ENCODE measurements around the gene NPDC1. TPM values are rescaled to one million over a fixed set of nuclear protein-coding genes. Genes with fewer than 3 reads are reported as not detected.

Gene NPDC1
- total RNA-seq, 2 experiments from 2014 or later, result 15.3 to 16.0 TPM

GRCh38 chr9:137029058-137029936 is 16.7 kb downstream of the NPDC1 start:
- H3K27ac ChIP-seq (ENCODE audit: low read depth in 1 of 2, low read length in 2 of 2), result peak overlapping the region in 1 of 2 donors; percentile 7
- Mint-ChIP-seq H3K9me3 (no peaks in the 10 kb centered on the region), H3K27me3 (no peaks in the 10 kb centered on the region), H3K4me1 (ENCODE audit: low read depth) (peaks cover 44% of the 10 kb centered on the region), H3K27ac (peak overlapping the region; percentile 55), H3K36me3 (ENCODE audit: low read depth) (no peaks in the 10 kb centered on the region), H3K4me3 (peak overlapping the region; percentile 90)
- DNase-seq (peak; percentile 49 to 82 (median 64)), ATAC-seq (ENCODE audit: poor library complexity) (peak; percentile 27)
- ChIA-PET POLR2A (interaction anchor here (0.6 to 2.4 kb wide), 8 partner anchors 33 to 301 kb away, joined by 3 to 11 read pairs (median 4); partner anchors contain the start of genes CLIC3, FBXW5, MAN1B1 and PAXX), CTCF (interaction anchor here (0.5 to 3.0 kb wide), 27 partner anchors 10 to 271 kb away, joined by 3 to 23 read pairs (median 4); partner anchors contain the start of genes AJM1, CLIC3, FBXW5 and LCN8)
- H3K4me1 ChIP-seq (ENCODE audit: insufficient read depth, low read length), result peaks cover 82% of the 10 kb centered on the region
- intact Hi-C loops (cut with DNase I, micrococcal nuclease), result loop anchor here in 1 of 2 experiments (2.0 to 5.0 kb wide), 3 partner anchors 36 to 142 kb away; partner anchors contain the start of gene TRAF2
- no peaks in the 10 kb centered on the region for H3K27me3 ChIP-seq (ENCODE audit: control insufficient read depth in 1 of 2, insufficient read depth in 2 of 2, low read length in 2 of 2)
- peak; percentile 67 for TF ChIP-seq CTCF (IDR thresholded peaks at IDR 0.05)
- no peaks in the 10 kb centered on the region for H3K9me3 ChIP-seq (ENCODE audit: control insufficient read depth in 1 of 2, insufficient read depth in 1 of 2, low read length in 2 of 2)
- H3K36me3 ChIP-seq (ENCODE audit: insufficient read depth, low read length), result no peaks in the 10 kb centered on the region
- peak overlapping the region; percentile 68 for H3K4me3 ChIP-seq (ENCODE audit: low read length)

- H3K4me1 Mint-ChIP-seq (ENCODE audit: low read depth), result peaks cover 39% of the 10 kb centered on the region
- ATAC-seq (ENCODE audit: poor library complexity) (peak; percentile 62), DNase-seq (peak in 13 of 14 experiments; percentile 44 to 92 (median 65))
- intact Hi-C loops (cut with DNase I, micrococcal nuclease), result loop anchor here in 1 of 2 experiments (1.0 to 5.0 kb wide), 4 partner anchors 36 to 141 kb away; partner anchors contain the start of genes FBXW5 and TRAF2
- peaks cover 80% of the 10 kb centered on the region for H3K4me1 ChIP-seq (ENCODE audit: insufficient read depth, low read length)
- no peaks in the 10 kb centered on the region for H3K27me3 ChIP-seq (ENCODE audit: control insufficient read depth in 1 of 2, insufficient read depth in 2 of 2, low read length in 2 of 2)
- no peaks in the 10 kb centered on the region for H3K27me3 Mint-ChIP-seq
- H3K27ac ChIP-seq (ENCODE audit: low read depth in 1 of 2, low read length in 2 of 2), result no peak overlapping the region
- peak overlapping the region; percentile 68 for H3K4me3 ChIP-seq (ENCODE audit: low read length)
- ChIA-PET CTCF (interaction anchor here (0.7 to 3.0 kb wide), 23 partner anchors 11 to 270 kb away, joined by 3 to 23 read pairs (median 4); partner anchors contain the start of genes AJM1, CLIC3, FBXW5 and LCN8), POLR2A (interaction anchor here (0.6 to 2.4 kb wide), 7 partner anchors 32 to 300 kb away, joined by 3 to 11 read pairs (median 5); partner anchors contain the start of genes CLIC3, FBXW5, PAXX and TRAF2)
- no peaks in the 10 kb centered on the region for H3K36me3 Mint-ChIP-seq (ENCODE audit: low read depth)
- H3K27ac Mint-ChIP-seq, result peak overlapping the region; percentile 55
- H3K36me3 ChIP-seq (ENCODE audit: insufficient read depth, low read length), result no peaks in the 10 kb centered on the region
- H3K4me3 Mint-ChIP-seq, result peak overlapping the region; percentile 85
- H3K9me3 ChIP-seq (ENCODE audit: control insufficient read depth in 1 of 2, insufficient read depth in 1 of 2, low read length in 2 of 2), result no peaks in the 10 kb centered on the region
- no peak for TF ChIP-seq CTCF (IDR thresholded peaks at IDR 0.05)
- no peaks in the 10 kb centered on the region for H3K9me3 Mint-ChIP-seq
These were observed 17.5 kb downstream of the NPDC1 start for GRCh38 chr9:137028263-137029057.
